Pancreas (tissue), 10 donors: ENCODE data around the gene TEX52. TPM values are rescaled to one million over a fixed set of nuclear protein-coding genes. Genes with fewer than 3 reads are reported as not detected.

Source experiments
- ATAC-seq, 4 donors: fragments of 200-7000 bp; cut with Tn5 transposase; one replicate each; pipeline versions ENCODE4 v1.8.0 to v1.9.1; 2020; ENCODE audit warnings: mild to moderate bottlenecking in 4 of 4, moderate library complexity in 4 of 4
- DNase-seq, 6 donors: peaks; one replicate each; pipeline ENCODE4 v3.0.0-alpha.2; 2020
- FAIRE-seq: peaks from 2 replicates; lab custom pipeline; 2012; peaks lifted over from hg19 to GRCh38; lab: Jason Lieb, UNC
- H3K27ac ChIP-seq, 4 donors: fragments of 200-600 bp; sonication (generic); 1 replicate in 3 of 4; 2 replicates in 1 of 4; pipeline versions ENCODE4 v1.5.0 to v1.8.0; 2020
- H3K27me3 ChIP-seq, 4 donors: fragments of 200-600 bp; one replicate each; pipeline ENCODE4 v1.8.0; 2021
- H3K36me3 ChIP-seq, 3 donors: fragments of 200-600 bp; sonication (generic) in 1 of 3; one replicate each; pipeline versions ENCODE4 v1.5.0 to v1.8.0; 2020 to 2021
- H3K4me1 ChIP-seq, 3 donors: fragments of 200-600 bp; one replicate each; pipeline ENCODE4 v1.8.0; 2021
- H3K4me3 ChIP-seq, 4 donors: fragments of 200-600 bp; sonication (generic) in 2 of 4; one replicate each; pipeline versions ENCODE4 v1.5.0 to v1.8.0; 2020 to 2021
- H3K9me3 ChIP-seq, 4 donors: fragments of 200-600 bp; one replicate each; pipeline ENCODE4 v1.8.0; 2021
- CTCF ChIP-seq, 4 donors: fragments of 200-600 bp; sonication (generic) in 3 of 4; IDR thresholded peaks; one replicate each; pipeline versions ENCODE4 v1.5.0 to v1.8.0; 2021; ENCODE audit warnings: antibody characterized with exemption in 4 of 4
- WGBS, 2 donors: extraction: QIAGEN DNeasy Blood & Tissue Kit; methylation state at CpG; one replicate each; pipeline ENCODE4 v1.1.7; 2013; 5-methylcytosine and 5-hydroxymethylcytosine counted together
- intact Hi-C, 3 donors: fragments of 100-400 bp; cut with DNase I; formaldehyde crosslinking; loops; one replicate each; pipeline versions ENCODE4 v1.11.1 to v1.14.2; 2022
- polyA plus RNA-seq, 2 donors: library from polyadenylated mRNA; stranded (reverse); fragments of 200-250 nt; gene quantifications; one replicate each; pipeline ENCODE4 v1.2.3, GENCODE V29; 2013
- total RNA-seq, 6 donors: library from RNA; stranded (reverse); fragmentation: NEBNext Ultra II Directional in 4 of 6; extraction: Animal tissue kit (Norgen Biotek cat#: 25700) in 4 of 6; gene quantifications; one replicate each; pipeline versions ENCODE4 v1.2.1 to v1.2.4, GENCODE V29; 2021 to 2023
- donor health status: healthy with polysubstance abuse.
- donor health status: DM: no; HTN: no; CAD: no; lungs with moderate emphysema.
- donor health status: DM: no; HTN: no; CAD: no.
- donor health status: control.
- donor health status: control.
- donor health status: Bipolar disorder and iron deficiency.
- donor health status: DM: yes; HTN: yes; CAD: no.
- donor health status: DM: no; HTN: no; CAD: no.
- donor health status: DM: no; HTN: no; CAD: no.
- donor health status: DM: yes; HTN: yes; CAD: no.

The TEX52 gene
- total RNA-seq: under 1 TPM in 1 of 6 donors, not detected in 5; 0.19 TPM
- polyA plus RNA-seq: not detected

- Histone ChIP-seq H3K4me1 (peaks cover 4 to 7% (median 5%) of the 10 kb centered on the region in 3 donors), H3K27ac (no peak within 1 kb of the TSS), H3K4me3 (no peak within 1 kb of the TSS), H3K27me3 (no peaks in the 10 kb centered on the region), H3K9me3 (no peaks in the 10 kb centered on the region), H3K36me3 (no peaks in the 10 kb centered on the region)
- no peak for ATAC-seq
- WGBS, 2 donors: 54 to 57% methylated on average over 3 of the region's 3 CpGs
- TF ChIP-seq CTCF (IDR thresholded peaks at IDR 0.05): no peak
- no peak for FAIRE-seq
- no peak for DNase-seq
- intact Hi-C loops: loop anchor here in 1 of 3 donors (10.0 kb wide), 2 partner anchors 88 to 178 kb away; no protein-coding TSS in a partner anchor
Measured at GRCh38 chr12:2857021-2857431, at the start of gene TEX52. Gene TEX52 (minus strand): TSS chr12:2857039. CDS start chr12:2857026, 13 bp downstream.

- DNase-seq (no peak), ATAC-seq (no peak), FAIRE-seq (no peak)
- H3K4me3 ChIP-seq: no peak overlapping the region
- TF ChIP-seq CTCF (IDR thresholded peaks at IDR 0.05): no peak
- H3K4me1 ChIP-seq: peaks cover 0 to 4% (median 0%) of the 10 kb centered on the region in 3 donors
- intact Hi-C loops: no loop called here
- no peaks in the 10 kb centered on the region for H3K9me3 ChIP-seq
- no peak overlapping the region for H3K27ac ChIP-seq
- H3K27me3 ChIP-seq: no peaks in the 10 kb centered on the region
- H3K36me3 ChIP-seq: no peaks in the 10 kb centered on the region
- 94 to 100% methylated on average over 2 of the region's 2 CpGs for WGBS, 2 donors
Measured at GRCh38 chr12:2904260-2904659, 47.4 kb upstream of the TEX52 start.

- Histone ChIP-seq H3K36me3 (no peaks in the 10 kb centered on the region), H3K27me3 (no peaks in the 10 kb centered on the region), H3K4me3 (no peak overlapping the region), H3K27ac (no peak overlapping the region), H3K9me3 (no peaks in the 10 kb centered on the region), H3K4me1 (no peaks in the 10 kb centered on the region)
- WGBS, 2 donors: 7 to 9% methylated on average over 4 of the region's 4 CpGs
- DNase-seq (peak in 1 of 6 donors; percentile 19), FAIRE-seq (no peak), ATAC-seq (peak; percentile 50 to 94 (median 73))
- TF ChIP-seq CTCF (IDR thresholded peaks at IDR 0.05): no peak
- intact Hi-C loops: no loop called here
Measured at GRCh38 chr12:2902272-2902880, 45.5 kb upstream of the TEX52 start.

- H3K36me3 ChIP-seq: no peaks in the 10 kb centered on the region
- H3K4me1 ChIP-seq: no peaks in the 10 kb centered on the region
- no peak overlapping the region for H3K27ac ChIP-seq
- no peak for DNase-seq
- TF ChIP-seq CTCF (IDR thresholded peaks at IDR 0.05): no peak
- 94 to 95% methylated on average over 8 of the region's 8 CpGs for WGBS, 2 donors
- H3K9me3 ChIP-seq: no peaks in the 10 kb centered on the region
- no peak for FAIRE-seq
- H3K27me3 ChIP-seq: no peaks in the 10 kb centered on the region
- intact Hi-C loops: no loop called here
- ATAC-seq: no peak
- H3K4me3 ChIP-seq: no peak overlapping the region
Measured at GRCh38 chr12:2900642-2901041, 43.8 kb upstream of the TEX52 start.

- intact Hi-C loops: no loop called here
- TF ChIP-seq CTCF (IDR thresholded peaks at IDR 0.05): no peak
- H3K27me3 ChIP-seq: no peaks in the 10 kb centered on the region
- H3K9me3 ChIP-seq: no peaks in the 10 kb centered on the region
- no peak for ATAC-seq
- 96 to 100% methylated on average over 5 of the region's 5 CpGs for WGBS, 2 donors
- no peak for FAIRE-seq
- no peak for DNase-seq
- H3K27ac ChIP-seq: no peak overlapping the region
- no peaks in the 10 kb centered on the region for H3K4me1 ChIP-seq
- no peaks in the 10 kb centered on the region for H3K36me3 ChIP-seq
- H3K4me3 ChIP-seq: no peak overlapping the region
Measured at GRCh38 chr12:2897418-2897817, 40.6 kb upstream of the TEX52 start.
